ENCODE results near the gene RARG. TPM values are rescaled to one million over a fixed set of nuclear protein-coding genes. Genes with fewer than 3 reads are reported as not detected.
A peak's percentile ranks its signal among the peaks of the same experiment; 100 is the strongest.
"Not testable (repeated sequence)": the region's sequence is repeated elsewhere in the genome, so short reads cannot be mapped to it uniquely, and the experiment has no call there.

Gene RARG
- total and polyA plus RNA-seq, 5 experiments from 2014 or later, result 1.6 to 60.4 (median 12.7) TPM

- H3K36me3 Mint-ChIP-seq, result peaks cover 0 to 73% (median 13%) of the 10 kb centered on the region in 3 donors
- H3K27me3 Mint-ChIP-seq, result no peaks in the 10 kb centered on the region
- no peak for ATAC-seq
- peaks cover 26 to 73% (median 62%) of the 10 kb centered on the region in 4 donors for H3K4me1 Mint-ChIP-seq
- H3K4me3 Mint-ChIP-seq, result peak overlapping the region in 8 of 10 donors; percentile 22 to 90 (median 46)
- POLR2A ChIA-PET, result interaction anchor here (17.2 kb wide), 1 partner anchor 18 kb away, joined by 338 read pairs; the partner anchor contains the start of gene ITGB7
- peak overlapping the region; percentile 28 to 90 (median 68) for H3K27ac Mint-ChIP-seq
- DNase-seq, result no peak
- H3K9me3 Mint-ChIP-seq, result no peaks in the 10 kb centered on the region
These were observed 47.2 kb downstream of the RARG start for GRCh38 chr12:53184828-53185227.

DNA sequence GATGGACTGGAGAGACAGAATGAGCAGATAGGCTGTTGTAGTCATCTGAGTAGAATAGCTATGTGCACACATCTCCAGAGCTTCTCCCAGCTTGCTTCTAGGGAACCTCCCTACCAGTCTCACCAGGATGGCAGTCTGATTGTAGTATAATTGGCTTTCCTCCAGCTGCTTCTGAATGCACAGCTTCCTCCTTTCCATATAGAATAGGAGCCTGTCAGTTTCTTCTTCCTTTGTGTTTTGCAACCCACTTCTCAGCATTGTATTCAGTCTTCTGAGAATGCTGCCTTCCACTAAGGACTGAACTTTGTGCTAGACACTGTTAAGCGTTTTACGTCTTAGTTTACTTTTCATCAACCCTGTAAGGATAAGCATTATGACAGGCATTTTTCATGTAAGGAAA, 49.1 kb downstream of the RARG start:
- ATAC-seq, result no peak
- H3K9me3 Mint-ChIP-seq, result no peaks in the 10 kb centered on the region
- no peak for DNase-seq
- H3K4me1 Mint-ChIP-seq, result peaks cover 31 to 78% (median 61%) of the 10 kb centered on the region in 4 donors
- H3K27me3 Mint-ChIP-seq, result no peaks in the 10 kb centered on the region
- peaks cover 0 to 63% (median 13%) of the 10 kb centered on the region in 3 donors for H3K36me3 Mint-ChIP-seq
- peak overlapping the region; percentile 90 to 97 (median 91) for H3K4me3 Mint-ChIP-seq
- POLR2A ChIA-PET, result interaction anchor here (3.4 to 17.2 kb wide), 4 partner anchors 8 to 113 kb away, joined by 22 to 338 read pairs (median 36); partner anchors contain the start of genes ITGB7 and PFDN5
- H3K27ac Mint-ChIP-seq, result peak overlapping the region in 6 of 10 donors; percentile 9 to 99 (median 72)

DNA sequence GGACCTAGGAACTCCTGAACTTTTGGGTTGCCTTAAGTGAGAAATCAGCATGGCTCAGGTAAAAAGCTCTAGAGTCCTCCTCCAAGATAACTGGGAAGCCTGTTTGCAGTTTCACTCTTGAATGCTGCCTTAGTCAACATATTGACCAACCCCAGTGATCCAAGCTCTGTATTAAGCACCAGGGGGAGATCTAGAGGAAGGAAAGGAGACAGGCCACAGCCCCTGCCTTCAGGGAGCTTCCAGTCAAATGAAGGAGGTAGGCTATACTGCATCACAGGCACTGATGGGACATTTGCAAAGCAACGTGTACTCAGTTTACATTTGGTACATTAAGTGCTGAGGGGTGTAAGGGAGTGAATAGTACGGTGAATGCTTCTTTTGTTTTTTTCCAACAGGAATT, 50.1 kb downstream of the RARG start:
- Mint-ChIP-seq H3K4me1 (peaks cover 31 to 78% (median 59%) of the 10 kb centered on the region in 4 donors), H3K9me3 (no peaks in the 10 kb centered on the region), H3K36me3 (peaks cover 0 to 54% (median 10%) of the 10 kb centered on the region in 3 donors), H3K4me3 (peak overlapping the region; percentile 90 to 97 (median 91)), H3K27me3 (no peaks in the 10 kb centered on the region), H3K27ac (peak overlapping the region; percentile 30 to 99 (median 93))
- DNase-seq (no peak), ATAC-seq (no peak)
- POLR2A ChIA-PET, result interaction anchor here (0.8 to 17.2 kb wide), 12 partner anchors 9 to 139 kb away, joined by 3 to 338 read pairs (median 16); partner anchors contain the start of genes AAAS, ESPL1, ITGB7 and MYG1

DNA sequence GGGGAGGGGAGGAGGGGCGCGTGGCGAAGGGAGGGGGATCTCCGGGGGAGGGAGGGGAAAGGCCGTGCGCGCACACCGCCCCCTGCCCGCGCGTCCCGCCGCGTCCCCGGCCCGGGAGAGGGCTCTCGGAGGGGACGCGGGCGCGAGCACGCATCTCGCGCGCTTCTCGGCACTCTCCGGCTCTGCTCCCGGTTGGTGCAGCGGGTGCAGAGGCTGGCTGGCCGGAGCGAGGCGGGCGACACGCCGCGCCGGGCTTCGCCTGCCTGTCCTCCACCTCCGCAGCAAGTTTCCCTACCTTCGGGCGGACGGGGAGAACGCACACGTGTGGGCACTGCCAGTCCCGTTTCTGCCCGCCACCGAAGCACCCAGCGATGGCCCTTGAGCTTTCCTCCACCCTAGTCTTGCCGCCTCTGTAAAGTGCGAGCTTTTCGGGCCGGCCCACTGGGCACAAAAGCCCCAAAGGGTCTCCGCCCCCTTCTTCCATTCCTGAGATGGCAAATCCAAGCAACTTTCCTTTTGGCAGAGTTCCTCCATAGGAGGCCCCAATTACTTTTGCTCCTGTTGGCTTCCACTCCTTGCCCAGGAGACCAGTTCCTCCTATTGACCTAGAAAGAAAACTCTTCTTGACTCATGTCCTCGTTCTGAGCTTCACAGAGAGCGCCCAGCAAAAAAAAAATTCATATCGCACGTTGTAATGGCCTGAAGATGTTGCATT, 50.9 kb downstream of the RARG start:
- Mint-ChIP-seq H3K36me3 (peaks cover 0 to 45% (median 10%) of the 10 kb centered on the region in 3 donors), H3K4me3 (peak overlapping the region; percentile 90 to 97 (median 92)), H3K27me3 (no peaks in the 10 kb centered on the region), H3K27ac (peak overlapping the region; percentile 87 to 99 (median 96)), H3K9me3 (no peaks in the 10 kb centered on the region), H3K4me1 (peaks cover 31 to 69% (median 59%) of the 10 kb centered on the region in 4 donors)
- ATAC-seq (peak; percentile 48 to 56), DNase-seq (peak in 5 of 10 donors; percentile 58 to 71 (median 69))
- POLR2A ChIA-PET, result interaction anchor here (0.6 to 17.2 kb wide), 34 partner anchors 9 to 320 kb away, joined by 3 to 338 read pairs (median 4); partner anchors contain the start of genes AAAS, EIF4B, ESPL1 and ITGB7

- DNase-seq (peak; percentile 94 to 99 (median 97)), ATAC-seq (peak; percentile 92 to 96)
- H3K36me3 Mint-ChIP-seq, result peaks cover 0 to 38% (median 9%) of the 10 kb centered on the region in 3 donors
- H3K9me3 Mint-ChIP-seq, result no peaks in the 10 kb centered on the region
- H3K27ac Mint-ChIP-seq, result peak within 1 kb of the TSS; percentile 94 to 99 (median 98)
- POLR2A ChIA-PET, result interaction anchor here (0.6 to 17.2 kb wide), 32 partner anchors 8 to 321 kb away, joined by 3 to 338 read pairs (median 4); partner anchors contain the start of genes AAAS, EIF4B, ESPL1 and ITGB7
- no peaks in the 10 kb centered on the region for H3K27me3 Mint-ChIP-seq
- H3K4me3 Mint-ChIP-seq, result peak within 1 kb of the TSS; percentile 90 to 97 (median 92)
- peaks cover 29 to 62% (median 54%) of the 10 kb centered on the region in 4 donors for H3K4me1 Mint-ChIP-seq
These were observed 51.6 kb downstream of the RARG start, which contains the start of the genes CSAD and ZNF740 for GRCh38 chr12:53180220-53180930. TSS of gene CSAD (minus strand) at chr12:53180925. CDS start at chr12:53173470, 7,455 bp downstream. TSS of gene ZNF740 (plus strand) at chr12:53180722. CDS start at chr12:53181984, 1,262 bp downstream.

GRCh38 chr12:53179687-53180219, 52.3 kb downstream of the RARG start:
- no peak for ATAC-seq
- Mint-ChIP-seq H3K4me3 (peak overlapping the region; percentile 90 to 97 (median 92)), H3K4me1 (peaks cover 27 to 59% (median 48%) of the 10 kb centered on the region in 4 donors), H3K27me3 (no peaks in the 10 kb centered on the region), H3K9me3 (no peaks in the 10 kb centered on the region), H3K36me3 (peaks cover 0 to 32% (median 8%) of the 10 kb centered on the region in 3 donors), H3K27ac (peak overlapping the region; percentile 94 to 99 (median 98))
- DNase-seq, result peak in 1 of 10 donors; percentile 9
- POLR2A ChIA-PET, result interaction anchor here (0.6 to 17.2 kb wide), 26 partner anchors 12 to 321 kb away, joined by 3 to 338 read pairs (median 6); partner anchors contain the start of genes AAAS, EIF4B, ESPL1 and ITGB7

- not testable (repeated sequence) for ATAC-seq, H3K27me3 Mint-ChIP-seq, DNase-seq, H3K9me3 Mint-ChIP-seq
- peak overlapping the region in 7 of 10 donors; percentile 19 to 97 (median 92) for H3K4me3 Mint-ChIP-seq
- POLR2A ChIA-PET, result interaction anchor here (0.7 to 17.2 kb wide), 3 partner anchors 13 to 143 kb away, joined by 3 to 338 read pairs (median 32); partner anchors contain the start of genes AAAS and ITGB7
- H3K27ac Mint-ChIP-seq, result peak overlapping the region in 9 of 10 donors; percentile 53 to 99 (median 98)
- peaks cover 0 to 23% (median 6%) of the 10 kb centered on the region in 3 donors for H3K36me3 Mint-ChIP-seq
- peaks cover 21 to 50% (median 40%) of the 10 kb centered on the region in 4 donors for H3K4me1 Mint-ChIP-seq
These were observed 53.2 kb downstream of the RARG start for GRCh38 chr12:53178803-53179202.

DNA sequence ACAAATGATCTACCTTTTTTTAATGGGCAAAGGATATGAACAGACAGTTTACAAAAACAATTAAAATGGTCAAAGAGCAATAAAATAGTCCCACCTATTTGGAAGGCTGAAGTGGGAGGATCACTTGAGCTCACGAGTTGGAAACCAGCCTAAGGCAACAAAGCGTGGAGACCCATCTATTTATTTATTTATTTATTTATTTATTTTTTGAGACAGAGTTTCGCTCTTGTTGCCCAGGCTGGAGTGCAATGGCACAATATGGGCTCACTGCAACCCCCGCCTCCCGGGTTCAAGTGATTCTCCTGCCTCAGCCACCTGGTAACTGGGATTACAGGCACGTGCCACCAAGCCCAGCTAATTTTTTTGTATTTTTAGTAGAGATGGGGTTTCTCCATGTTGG, 54.6 kb downstream of the RARG start:
- POLR2A ChIA-PET, result interaction anchor here (0.6 to 1.4 kb wide), 4 partner anchors 22 to 204 kb away, joined by 3 to 4 read pairs (median 4); partner anchors contain the start of gene PFDN5
- H3K4me1 Mint-ChIP-seq, result peaks cover 18 to 36% (median 27%) of the 10 kb centered on the region in 4 donors
- not testable (repeated sequence) for H3K27me3 Mint-ChIP-seq, H3K9me3 Mint-ChIP-seq, ATAC-seq, DNase-seq
- peaks cover 0 to 11% (median 4%) of the 10 kb centered on the region in 3 donors for H3K36me3 Mint-ChIP-seq
- H3K27ac Mint-ChIP-seq, result peak overlapping the region in 3 of 10 donors; percentile 31 to 69 (median 39)
- H3K4me3 Mint-ChIP-seq, result peak overlapping the region in 1 of 10 donors; percentile 39

DNA sequence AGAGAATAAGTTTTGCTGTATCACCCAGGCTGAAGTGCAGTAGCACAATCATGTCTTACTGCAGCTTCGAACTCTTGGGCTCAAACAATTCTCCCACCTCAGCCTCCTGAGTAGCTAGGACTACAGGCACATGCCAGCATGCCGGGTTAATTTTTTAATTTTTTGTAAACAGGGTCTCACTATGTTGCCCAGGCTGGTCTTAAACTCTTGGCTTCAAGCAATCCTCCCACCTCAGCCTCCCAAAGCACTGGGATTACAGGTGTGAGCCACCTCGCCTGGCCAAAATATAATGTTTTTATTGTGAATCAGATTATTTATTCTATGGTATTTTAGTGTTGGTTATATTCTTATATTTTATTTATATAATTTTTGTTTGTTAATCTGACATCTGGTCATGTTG, 55.3 kb downstream of the RARG start:
- POLR2A ChIA-PET, result interaction anchor here (1.2 to 1.4 kb wide), 2 partner anchors 43 to 119 kb away, joined by 3 to 4 read pairs; partner anchors contain the start of gene PFDN5
- Mint-ChIP-seq H3K9me3 (no peaks in the 10 kb centered on the region), H3K36me3 (peaks cover 0 to 4% (median 2%) of the 10 kb centered on the region in 3 donors), H3K27ac (no peak overlapping the region), H3K27me3 (no peaks in the 10 kb centered on the region), H3K4me1 (peaks cover 11 to 29% (median 20%) of the 10 kb centered on the region in 4 donors), H3K4me3 (no peak overlapping the region)
- ATAC-seq, result no peak
- no peak for DNase-seq

GRCh38 chr12:53174881-53175491, 57.0 kb downstream of the RARG start:
- no peaks in the 10 kb centered on the region for H3K9me3 Mint-ChIP-seq
- POLR2A ChIA-PET, result no interaction called here

More at GRCh38 chr12:53174881-53175491, 57.0 kb downstream of the RARG start:
- ATAC-seq, result no peak
- Mint-ChIP-seq H3K4me3 (no peak overlapping the region), H3K36me3 (peaks cover 0 to 9% (median 8%) of the 10 kb centered on the region in 3 donors), H3K27ac (peak overlapping the region in 2 of 10 donors; percentile 11 to 52), H3K4me1 (peaks cover 6 to 15% (median 11%) of the 10 kb centered on the region in 4 donors), H3K27me3 (no peaks in the 10 kb centered on the region)
- no peak for DNase-seq

All from naive thymus-derived CD8-positive, alpha-beta T cell (primary cell).